HepG2 (cell line): ENCODE data around the gene SSBP4. TPM values are rescaled to one million over a fixed set of nuclear protein-coding genes. Genes with fewer than 3 reads are reported as not detected.

ENCODE experiments used
- ARID4A ChIP-seq: sonication (generic); formaldehyde crosslinking; IDR thresholded peaks from 2 replicates; pipeline ENCODE4 v1.5.0; 2020; ENCODE audit warnings: mild to moderate bottlenecking, missing genetic modification reagents, borderline replicate concordance
- DR1 ChIP-seq: sonication (generic); formaldehyde crosslinking; IDR thresholded peaks from 2 replicates; pipeline ENCODE4 v1.8.0; 2021; ENCODE audit warnings: mild to moderate bottlenecking, missing genetic modification reagents, inconsistent platforms
- E2F1 ChIP-seq: sonication (generic); formaldehyde crosslinking; IDR thresholded peaks from 2 replicates; pipeline ENCODE4 v1.5.0; 2020; ENCODE audit warnings: missing genetic modification reagents
- ELF1 ChIP-seq: sonication (generic); formaldehyde crosslinking; IDR thresholded peaks from 2 replicates; pipeline ENCODE4 v1.4.0; 2020; ENCODE audit warnings: missing genetic modification reagents
- FOSL1 ChIP-seq: sonication (generic); formaldehyde crosslinking; IDR thresholded peaks from 2 replicates; pipeline ENCODE4 v1.9.0; 2021; ENCODE audit warnings: missing genetic modification reagents, borderline replicate concordance
- GATAD2A ChIP-seq: IDR thresholded peaks from 2 replicates; pipeline ENCODE4 v1.6.1; 2016
- GTF2F1 ChIP-seq: fragments of 150-350 bp; IDR thresholded peaks from 2 replicates; pipeline ENCODE4 v1.6.1; 2014; ENCODE audit warnings: low read length
- HCFC1 ChIP-seq: fragments of 150-350 bp; IDR thresholded peaks from 2 replicates; pipeline ENCODE4 v1.6.1; 2014; ENCODE audit warnings: low read depth, low read length
- HIC2 ChIP-seq: sonication (generic); formaldehyde crosslinking; IDR thresholded peaks from 2 replicates; pipeline ENCODE4 v1.9.0; 2022; ENCODE audit warnings: low read depth, missing genetic modification reagents
- MXD4 ChIP-seq: IDR thresholded peaks from 2 replicates; pipeline ENCODE4 v1.6.1; 2016; ENCODE audit warnings: mild to moderate bottlenecking, missing biosample characterization, missing genetic modification reagents
- MZF1 ChIP-seq: sonication (generic); formaldehyde crosslinking; IDR thresholded peaks from 2 replicates; pipeline ENCODE4 v1.8.1; 2023; ENCODE audit warnings: mild to moderate bottlenecking, missing genetic modification reagents, borderline replicate concordance
- NBN ChIP-seq: fragments of 450-650 bp; conservative IDR thresholded peaks from 2 replicates; pipeline ENCODE4 v1.6.1; 2017
- SMAD9 ChIP-seq: sonication (generic); formaldehyde crosslinking; IDR thresholded peaks from 2 replicates; pipeline ENCODE4 v1.5.1; 2020; ENCODE audit warnings: mild to moderate bottlenecking, missing genetic modification reagents
- TAF1 ChIP-seq: sonication (generic); formaldehyde crosslinking; IDR thresholded peaks from 2 replicates; pipeline ENCODE4 v1.4.0; 2020; ENCODE audit warnings: missing genetic modification reagents
- YEATS2 ChIP-seq: sonication (generic); formaldehyde crosslinking; IDR thresholded peaks from 2 replicates; pipeline ENCODE4 v1.4.0; 2020; ENCODE audit warnings: missing genetic modification reagents, borderline replicate concordance
- ZBTB49 ChIP-seq: sonication (generic); formaldehyde crosslinking; IDR thresholded peaks from 2 replicates; pipeline ENCODE4 v1.4.0; 2020; ENCODE audit warnings: missing genetic modification reagents, borderline replicate concordance
- ZFX ChIP-seq: sonication (generic); formaldehyde crosslinking; IDR thresholded peaks from 2 replicates; pipeline ENCODE4 v1.4.0; 2020; ENCODE audit warnings: mild to moderate bottlenecking, low read depth, missing genetic modification reagents, moderate library complexity
- ZNF225 ChIP-seq: sonication (generic); formaldehyde crosslinking; IDR thresholded peaks from 2 replicates; pipeline ENCODE4 v1.4.0; 2020; ENCODE audit warnings: mild to moderate bottlenecking, missing genetic modification reagents
- ZNF232 ChIP-seq: sonication (generic); formaldehyde crosslinking; IDR thresholded peaks from 2 replicates; pipeline ENCODE4 v1.4.0; 2020; ENCODE audit warnings: missing genetic modification reagents, borderline replicate concordance
- ZNF251 ChIP-seq: sonication (generic); formaldehyde crosslinking; IDR thresholded peaks from 2 replicates; pipeline ENCODE4 v1.9.0; 2021; ENCODE audit warnings: mild to moderate bottlenecking, missing genetic modification reagents
- ZNF746 ChIP-seq: sonication (generic); formaldehyde crosslinking; IDR thresholded peaks from 2 replicates; pipeline ENCODE4 v1.8.0; 2022; ENCODE audit warnings: mild to moderate bottlenecking, missing genetic modification reagents
- polyA plus RNA-seq, 8 experiments: library from polyadenylated mRNA; depleted of rRNA in 3 of 8; stranded (reverse) in 7 of 8; unstranded in 1 of 8; fragments of >200 nt; fragmentation: Illumina TruSeq in 4 of 8; extraction: Trizol in 4 of 8; gene quantifications; 2 replicates each; pipeline versions ENCODE4 v1.2.1 to v1.2.3, GENCODE V29; 2011 to 2016; ENCODE audit warnings: low read depth in 4 of 8, missing spikeins in 1 of 8, mixed read lengths in 1 of 8; ENCODE audit not compliant: insufficient read depth in 1 of 8
- total RNA-seq, 5 experiments: library from RNA; depleted of rRNA; stranded (reverse); fragments of >200 nt; fragmentation: Illumina TruSeq; extraction: Trizol; gene quantifications; 2 replicates each; pipeline ENCODE4 v1.2.3, GENCODE V29; 2016; ENCODE audit warnings: low read depth in 1 of 5

SSBP4 gene
- total and polyA plus RNA-seq, 2 of the 13 experiments (the other 11 are each of a cell fraction or from before 2014, with no cell fraction given): 20.8 to 39.5 TPM

GRCh38 chr19:18379803-18380747 lies 39.1 kb upstream of the SSBP4 start (continued):
- TF ChIP-seq ZBTB49 (CRISPR knock-in tag) (no peak), FOSL1 (CRISPR knock-in tag) (no peak), E2F1 (CRISPR knock-in tag) (no peak), ZNF232 (no peak; the same call in 1 of the 2 replicates), ZNF251 (CRISPR knock-in tag) (no peak), NBN (no peak), ELF1 (peak; percentile 67), SMAD9 (no peak), ZFX (peak; percentile 78), GTF2F1 (no peak), YEATS2 (CRISPR knock-in tag) (peak; percentile 61; the same call in 1 of the 2 replicates), MZF1 (CRISPR knock-in tag) (no peak), ZNF225 (CRISPR knock-in tag) (no peak), GATAD2A (CRISPR knock-in tag) (peak; percentile 97), ZNF746 (peak; percentile 97), TAF1 (CRISPR knock-in tag) (peak; percentile 28; the same call in 1 of the 2 replicates), HCFC1 (no peak), MXD4 (CRISPR knock-in tag) (no peak; the same call in 1 of the 2 replicates), ARID4A (CRISPR knock-in tag) (peak; percentile 80; the same call in 1 of the 2 replicates), HIC2 (CRISPR knock-in tag) (peak; percentile 65; the same call in 1 of the 2 replicates), DR1 (CRISPR knock-in tag) (no peak)
